ENCODE measurements around the gene CNTN4. TPM values are rescaled to one million over a fixed set of nuclear protein-coding genes. Genes with fewer than 3 reads are reported as not detected.

Gene CNTN4
- total and polyA plus RNA-seq, 5 experiments from 2014 or later, result not detected

DNA sequence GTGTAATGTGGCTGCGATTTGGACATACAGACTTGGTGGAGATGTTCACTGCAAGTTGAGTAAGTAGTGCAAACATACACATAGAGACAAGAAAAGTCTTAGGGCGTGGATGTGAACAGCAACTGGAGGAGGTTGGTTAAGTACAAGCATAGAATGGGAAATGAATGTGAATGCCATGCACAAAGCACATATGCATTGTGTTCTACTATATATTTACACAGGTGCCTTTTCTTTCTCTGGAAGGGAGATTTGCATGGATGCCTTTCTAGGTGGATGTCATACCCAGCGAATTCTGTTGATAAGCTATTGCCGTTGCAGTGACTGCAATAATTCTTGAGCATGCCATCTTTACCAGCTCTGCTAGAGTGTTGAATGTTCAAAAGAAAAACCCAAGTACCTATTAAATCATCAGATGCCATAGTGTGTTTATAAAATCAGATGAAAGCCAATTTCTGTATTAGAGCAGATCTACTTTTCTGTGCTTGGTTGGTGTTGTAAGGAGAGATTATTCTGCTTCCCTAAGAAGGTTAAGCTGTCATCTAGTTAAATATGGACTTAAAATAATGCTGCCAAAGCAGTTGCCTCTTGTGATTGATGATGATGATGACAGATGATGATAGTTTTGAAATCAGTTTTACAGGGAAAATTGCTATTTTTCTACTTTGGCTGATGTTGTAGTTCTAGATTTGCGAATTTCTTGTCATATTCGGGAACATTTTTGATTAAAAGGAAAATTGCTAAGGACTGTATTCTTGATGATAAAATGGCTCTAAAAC is 148.4 kb downstream of the CNTN4 start:
- no peak for ATAC-seq
- H3K4me3 Mint-ChIP-seq, result no peak overlapping the region
- DNase-seq, result no peak
- POLR2A ChIA-PET, result no interaction called here
- H3K27ac Mint-ChIP-seq, result no peak overlapping the region
- H3K9me3 Mint-ChIP-seq, result peaks cover 0 to 13% (median 0%) of the 10 kb centered on the region in 9 donors
- no peaks in the 10 kb centered on the region for H3K4me1 Mint-ChIP-seq
- no peaks in the 10 kb centered on the region for H3K36me3 Mint-ChIP-seq
- H3K27me3 Mint-ChIP-seq, result peaks cover 0 to 4% (median 0%) of the 10 kb centered on the region in 5 donors

DNA sequence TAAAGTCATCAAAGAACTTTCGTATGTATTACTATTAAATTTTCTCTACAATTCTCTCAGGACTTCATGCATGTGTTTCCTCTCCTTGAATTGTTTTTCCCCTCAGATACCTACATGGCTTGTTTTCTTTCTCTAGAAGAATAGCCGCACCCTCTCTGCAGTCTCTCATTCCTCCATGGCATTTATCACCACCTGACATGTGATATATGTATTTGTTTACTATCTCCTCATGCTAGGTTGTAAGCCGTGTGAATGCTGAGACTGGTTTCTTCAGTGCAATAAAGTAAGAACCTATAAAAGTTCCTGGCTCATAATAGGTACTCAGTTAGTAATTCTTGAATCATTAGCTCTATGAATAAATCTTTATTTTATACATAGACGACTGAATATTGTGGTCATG is 149.2 kb downstream of the CNTN4 start:
- Mint-ChIP-seq H3K27me3 (peaks cover 0 to 4% (median 0%) of the 10 kb centered on the region in 5 donors), H3K4me1 (no peaks in the 10 kb centered on the region), H3K27ac (no peak overlapping the region), H3K9me3 (peaks cover 0 to 10% (median 0%) of the 10 kb centered on the region in 9 donors), H3K36me3 (no peaks in the 10 kb centered on the region), H3K4me3 (no peak overlapping the region)
- no peak for DNase-seq
- ATAC-seq, result no peak
- POLR2A ChIA-PET, result no interaction called here

DNA sequence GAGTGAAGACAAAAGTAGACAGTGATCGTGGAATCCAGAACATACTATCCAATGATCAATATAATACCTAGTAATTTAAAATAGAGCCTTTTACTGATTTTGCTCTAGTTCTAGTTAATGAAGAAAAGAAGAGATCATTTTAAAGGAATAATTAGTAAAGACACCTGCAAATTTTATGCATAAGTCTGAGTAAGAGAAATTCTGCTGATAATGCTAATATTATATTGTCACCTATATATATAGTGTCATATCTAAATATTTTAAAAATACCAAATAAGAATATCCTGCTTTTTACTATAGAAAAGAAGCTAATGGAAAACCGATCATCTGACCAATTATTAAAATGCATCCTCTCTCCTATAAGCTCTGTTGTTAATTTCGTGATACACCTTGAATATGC is 152.1 kb downstream of the CNTN4 start:
- Mint-ChIP-seq H3K27ac (no peak overlapping the region), H3K36me3 (no peaks in the 10 kb centered on the region), H3K9me3 (peaks cover 0 to 10% (median 5%) of the 10 kb centered on the region in 9 donors), H3K27me3 (peaks cover 0 to 4% (median 0%) of the 10 kb centered on the region in 5 donors), H3K4me3 (no peak overlapping the region), H3K4me1 (no peaks in the 10 kb centered on the region)
- no peak for ATAC-seq
- DNase-seq, result no peak
- POLR2A ChIA-PET, result no interaction called here

DNA sequence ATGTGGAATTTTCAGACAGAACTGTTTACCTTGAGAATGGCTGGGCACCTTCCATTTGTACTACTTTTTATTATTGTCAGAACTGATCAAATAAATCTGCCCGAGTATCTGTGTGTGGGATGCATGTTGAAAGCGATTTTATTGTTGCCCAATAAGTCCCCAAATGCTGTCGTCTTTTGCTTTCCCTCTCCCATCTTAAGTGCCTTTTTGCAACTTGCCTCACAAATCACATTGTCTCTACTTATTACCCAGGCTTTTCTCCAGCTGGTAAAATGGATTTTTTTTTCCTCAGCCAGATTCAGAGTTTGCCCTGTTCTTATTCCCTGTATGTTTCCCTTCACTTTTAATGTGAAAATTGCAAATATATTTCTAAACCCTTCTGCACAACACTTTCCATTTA is 163.1 kb downstream of the CNTN4 start:
- no peak for DNase-seq
- no peak overlapping the region for H3K4me3 Mint-ChIP-seq
- no peaks in the 10 kb centered on the region for H3K36me3 Mint-ChIP-seq
- H3K27me3 Mint-ChIP-seq, result no peaks in the 10 kb centered on the region
- H3K9me3 Mint-ChIP-seq, result peaks cover 0 to 5% (median 2%) of the 10 kb centered on the region in 9 donors
- no peaks in the 10 kb centered on the region for H3K4me1 Mint-ChIP-seq
- POLR2A ChIA-PET, result no interaction called here
- no peak for ATAC-seq
- no peak overlapping the region for H3K27ac Mint-ChIP-seq

DNA sequence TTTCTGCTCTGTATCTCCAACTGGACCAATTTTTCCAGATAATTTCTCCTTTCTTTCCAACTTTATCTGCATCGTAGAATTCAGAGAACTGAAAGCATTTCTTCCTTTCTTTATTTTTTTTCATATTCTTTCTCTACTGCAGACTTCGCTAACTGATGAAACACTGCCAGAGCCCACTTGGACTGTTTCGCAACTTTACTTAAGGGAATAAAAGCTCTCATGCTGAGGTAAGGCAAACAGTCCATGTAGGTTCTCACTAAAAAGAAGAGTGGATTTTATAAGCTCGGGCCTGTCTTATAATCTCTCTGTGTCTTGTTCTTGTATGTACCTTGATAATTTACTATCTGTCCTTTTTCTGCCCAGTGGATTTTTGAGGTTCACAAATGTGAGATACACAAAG is 163.5 kb downstream of the CNTN4 start:
- POLR2A ChIA-PET, result no interaction called here
- H3K36me3 Mint-ChIP-seq, result no peaks in the 10 kb centered on the region

DNA sequence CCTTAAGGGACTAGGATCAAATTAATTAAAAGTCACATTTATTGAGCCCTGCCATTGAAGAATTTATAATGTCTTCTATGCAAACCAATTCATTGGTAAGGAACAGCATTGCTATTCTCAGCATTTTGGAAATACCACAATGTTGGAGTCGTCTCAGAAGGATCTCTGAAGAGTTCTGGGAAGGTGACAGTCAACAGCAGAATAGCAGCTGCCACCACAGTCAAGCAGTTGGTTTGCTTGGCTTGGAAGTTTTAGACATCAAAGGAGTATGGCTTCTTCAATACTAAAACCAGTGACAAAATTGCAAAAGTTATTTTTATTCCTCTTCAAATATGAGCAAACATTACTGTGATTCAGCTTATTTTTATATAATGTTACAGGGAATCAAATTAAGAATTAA is 167.9 kb downstream of the CNTN4 start:
- Mint-ChIP-seq H3K4me3 (no peak overlapping the region), H3K27ac (no peak overlapping the region), H3K4me1 (no peaks in the 10 kb centered on the region), H3K36me3 (no peaks in the 10 kb centered on the region), H3K27me3 (no peaks in the 10 kb centered on the region), H3K9me3 (peaks cover 0 to 3% (median 0%) of the 10 kb centered on the region in 9 donors)
- no peak for ATAC-seq
- POLR2A ChIA-PET, result no interaction called here
- DNase-seq, result no peak

More for the DNA sequence above, 163.5 kb downstream of the CNTN4 start:
- Mint-ChIP-seq H3K27me3 (no peaks in the 10 kb centered on the region), H3K27ac (no peak overlapping the region), H3K9me3 (peaks cover 0 to 5% (median 0%) of the 10 kb centered on the region in 9 donors), H3K4me3 (no peak overlapping the region), H3K4me1 (no peaks in the 10 kb centered on the region)
- no peak for DNase-seq
- no peak for ATAC-seq

DNA sequence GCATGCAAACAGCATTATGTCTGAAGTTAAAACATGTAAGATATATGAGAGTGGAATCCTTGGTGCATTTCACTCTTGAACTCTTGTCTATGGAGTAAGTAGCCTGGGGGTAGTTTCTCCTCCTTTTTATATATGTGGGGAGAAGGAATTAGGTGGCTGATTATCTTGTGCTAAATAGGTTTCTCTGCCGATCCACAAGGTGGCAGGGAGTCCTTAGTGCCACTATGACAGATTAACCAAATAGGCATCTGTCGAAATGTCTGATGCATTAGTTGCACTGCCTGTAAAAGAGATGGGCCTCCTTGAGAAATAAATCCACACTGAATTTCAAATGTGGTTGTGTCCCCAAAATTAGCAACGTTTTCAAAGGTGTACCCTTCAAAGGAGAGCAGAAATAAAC is 170.1 kb downstream of the CNTN4 start:
- ATAC-seq (no peak), DNase-seq (no peak)
- no peaks in the 10 kb centered on the region for H3K27me3 Mint-ChIP-seq
- no peaks in the 10 kb centered on the region for H3K4me1 Mint-ChIP-seq
- peaks cover 0 to 3% (median 0%) of the 10 kb centered on the region in 9 donors for H3K9me3 Mint-ChIP-seq
- H3K27ac Mint-ChIP-seq, result no peak overlapping the region
- no peak overlapping the region for H3K4me3 Mint-ChIP-seq
- H3K36me3 Mint-ChIP-seq, result no peaks in the 10 kb centered on the region
- POLR2A ChIA-PET, result no interaction called here

DNA sequence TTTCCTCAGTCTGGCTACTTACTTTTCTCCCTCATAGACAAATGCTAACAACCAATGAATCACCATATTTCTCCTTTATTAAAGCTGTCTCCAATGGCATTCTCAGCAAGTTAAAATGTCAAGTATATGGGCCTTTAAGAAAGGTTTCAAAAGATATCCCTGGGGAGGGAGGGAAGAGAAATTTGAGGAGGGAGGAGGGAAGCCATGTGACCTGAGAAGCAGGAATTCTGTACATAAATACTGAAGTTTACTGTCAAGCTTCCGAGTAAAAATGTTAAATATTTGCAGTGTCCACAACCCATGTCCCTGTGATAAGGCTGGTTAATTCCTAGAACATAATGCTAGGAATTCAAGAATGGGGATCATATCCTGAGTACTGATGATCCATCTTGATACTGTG is 175.9 kb downstream of the CNTN4 start:
- no peak overlapping the region for H3K27ac Mint-ChIP-seq
- no peak overlapping the region for H3K4me3 Mint-ChIP-seq
- ATAC-seq (no peak), DNase-seq (no peak)
- POLR2A ChIA-PET, result no interaction called here
- H3K27me3 Mint-ChIP-seq, result peaks cover 0 to 9% (median 0%) of the 10 kb centered on the region in 5 donors
- peaks cover 0 to 3% (median 0%) of the 10 kb centered on the region in 9 donors for H3K9me3 Mint-ChIP-seq
- no peaks in the 10 kb centered on the region for H3K36me3 Mint-ChIP-seq
- H3K4me1 Mint-ChIP-seq, result no peaks in the 10 kb centered on the region

DNA sequence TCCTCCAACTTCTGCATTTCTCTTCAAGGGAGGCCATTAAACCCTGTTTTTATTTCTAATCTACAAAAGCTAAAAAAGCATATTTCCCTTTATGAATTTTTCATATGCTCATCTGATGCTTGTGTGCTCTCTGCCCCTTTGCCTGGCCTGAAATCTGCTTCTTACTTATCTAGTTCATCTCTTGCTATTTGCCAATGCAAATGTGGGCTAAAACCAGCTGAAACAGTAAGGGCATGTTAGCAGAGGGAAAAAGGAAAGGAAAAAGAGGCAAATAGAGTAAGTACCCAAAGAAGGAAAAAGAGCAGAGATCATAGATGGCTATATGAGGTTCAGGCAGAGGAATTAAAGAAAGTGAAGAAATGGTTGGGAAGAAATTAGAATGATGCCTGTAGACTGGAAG is 185.2 kb downstream of the CNTN4 start:
- no peak for ATAC-seq
- Mint-ChIP-seq H3K27ac (no peak overlapping the region), H3K9me3 (peaks cover 0 to 5% (median 0%) of the 10 kb centered on the region in 9 donors), H3K4me1 (no peaks in the 10 kb centered on the region), H3K27me3 (no peaks in the 10 kb centered on the region), H3K36me3 (no peaks in the 10 kb centered on the region), H3K4me3 (no peak overlapping the region)
- POLR2A ChIA-PET, result no interaction called here
- DNase-seq, result no peak

DNA sequence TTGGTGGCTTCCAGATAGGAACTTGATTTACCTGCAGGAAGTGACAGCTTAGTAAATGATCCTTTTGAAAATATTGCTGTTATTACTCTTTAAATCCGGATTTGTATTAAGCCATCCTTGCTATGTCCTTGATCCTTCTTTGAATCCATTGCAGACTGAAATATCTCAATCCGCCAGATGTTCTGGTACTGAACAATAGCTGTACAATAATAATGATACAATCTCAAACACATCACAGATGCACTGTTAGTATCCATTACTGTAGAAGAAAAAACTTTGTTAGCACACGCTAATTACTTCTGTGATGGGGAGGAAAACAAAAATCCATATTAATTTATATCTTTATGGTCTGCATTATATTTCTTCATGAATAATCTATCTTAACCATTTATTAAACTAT is 202.3 kb downstream of the CNTN4 start:
- POLR2A ChIA-PET, result no interaction called here
- no peak for DNase-seq
- Mint-ChIP-seq H3K4me3 (no peak overlapping the region), H3K9me3 (peaks cover 0 to 18% (median 3%) of the 10 kb centered on the region in 9 donors), H3K27ac (no peak overlapping the region), H3K4me1 (no peaks in the 10 kb centered on the region), H3K36me3 (no peaks in the 10 kb centered on the region), H3K27me3 (no peaks in the 10 kb centered on the region)
- no peak for ATAC-seq

DNA sequence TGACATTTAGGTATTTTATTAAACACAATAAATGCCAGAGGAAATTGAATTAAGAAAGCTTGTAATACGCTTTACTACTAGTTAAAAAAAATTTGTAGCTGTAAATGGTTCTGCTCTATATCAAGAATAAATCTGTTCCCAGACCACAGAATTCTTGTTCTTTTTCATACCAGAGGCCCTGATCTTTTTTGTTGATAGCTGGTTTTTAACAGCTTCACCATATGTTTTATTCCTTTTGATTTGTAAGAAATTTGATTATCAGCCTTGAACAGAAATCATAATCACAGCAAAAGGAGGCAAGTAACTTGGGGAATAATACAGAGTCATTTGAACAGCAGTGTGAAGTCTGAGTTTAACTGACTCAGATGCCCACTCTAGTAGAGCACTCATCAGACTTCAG is 202.7 kb downstream of the CNTN4 start:
- no peak overlapping the region for H3K4me3 Mint-ChIP-seq
- no peak for DNase-seq
- H3K36me3 Mint-ChIP-seq, result no peaks in the 10 kb centered on the region
- no peak for ATAC-seq
- POLR2A ChIA-PET, result no interaction called here
- H3K9me3 Mint-ChIP-seq, result peaks cover 0 to 16% (median 2%) of the 10 kb centered on the region in 9 donors
- no peak overlapping the region for H3K27ac Mint-ChIP-seq
- H3K4me1 Mint-ChIP-seq, result no peaks in the 10 kb centered on the region
- no peaks in the 10 kb centered on the region for H3K27me3 Mint-ChIP-seq

DNA sequence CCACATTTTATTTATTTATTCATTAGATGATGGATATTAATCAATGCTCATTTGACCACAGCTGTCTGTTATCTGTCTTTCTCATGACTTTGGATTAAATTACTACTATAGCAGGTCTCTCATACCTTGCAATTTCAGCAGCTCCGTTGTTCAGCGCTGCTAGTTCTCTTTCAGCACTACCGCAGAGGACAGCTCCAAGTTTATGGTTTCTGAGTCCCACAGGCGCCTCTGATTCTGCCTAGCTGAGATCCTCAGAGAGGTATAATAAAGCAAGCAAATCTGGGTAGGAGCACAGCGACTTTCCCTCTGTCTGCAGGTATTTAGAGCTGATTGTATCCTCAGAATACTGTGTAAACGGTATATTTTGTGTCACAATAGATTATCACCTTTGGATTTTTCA is 204.9 kb downstream of the CNTN4 start:
- Mint-ChIP-seq H3K27me3 (no peaks in the 10 kb centered on the region), H3K4me3 (no peak overlapping the region), H3K4me1 (no peaks in the 10 kb centered on the region), H3K36me3 (no peaks in the 10 kb centered on the region), H3K27ac (no peak overlapping the region), H3K9me3 (peaks cover 0 to 12% (median 3%) of the 10 kb centered on the region in 9 donors)
- DNase-seq, result no peak
- POLR2A ChIA-PET, result no interaction called here
- ATAC-seq, result no peak

DNA sequence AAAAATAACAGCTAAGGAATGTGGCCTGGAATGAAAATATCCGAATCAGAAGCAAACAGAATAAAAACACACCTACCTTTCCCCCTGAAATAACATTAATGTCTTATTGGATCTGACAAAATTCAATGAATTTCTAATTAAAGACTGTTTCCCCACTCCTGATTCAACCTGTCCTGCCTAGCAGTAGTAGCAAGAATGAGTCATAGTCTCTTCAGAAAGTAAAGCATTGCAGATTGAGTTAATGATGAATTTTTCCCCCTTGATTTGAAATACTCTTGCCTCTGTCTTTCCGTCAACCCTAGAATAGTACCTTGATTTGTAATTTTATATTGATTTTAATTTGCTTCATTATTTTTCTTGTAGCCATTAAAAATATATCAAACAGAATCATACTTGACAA is 212.4 kb downstream of the CNTN4 start:
- no peak for ATAC-seq
- POLR2A ChIA-PET, result no interaction called here
- no peaks in the 10 kb centered on the region for H3K27me3 Mint-ChIP-seq

DNA sequence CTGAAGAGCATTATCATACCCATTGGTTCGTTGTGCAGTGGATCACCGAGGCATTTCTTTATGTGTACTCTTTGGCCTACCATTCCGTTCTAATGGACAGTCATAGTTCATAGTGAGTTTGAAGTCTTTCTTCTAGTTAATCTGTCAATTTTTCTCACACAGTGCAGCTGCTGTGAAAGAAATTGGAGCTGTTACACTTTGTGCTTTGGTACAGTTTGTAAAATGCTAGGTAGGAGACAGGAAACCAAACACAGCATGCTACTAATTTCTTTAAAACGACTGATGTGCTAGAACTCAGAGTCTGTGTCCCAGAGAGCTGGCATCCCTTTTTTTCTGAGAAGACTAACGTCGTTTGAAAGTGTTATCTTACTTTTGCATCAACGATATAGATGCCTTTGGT is 218.9 kb downstream of the CNTN4 start:
- Mint-ChIP-seq H3K4me3 (no peak overlapping the region), H3K27ac (no peak overlapping the region), H3K36me3 (no peaks in the 10 kb centered on the region), H3K27me3 (no peaks in the 10 kb centered on the region), H3K4me1 (no peaks in the 10 kb centered on the region), H3K9me3 (no peaks in the 10 kb centered on the region)
- DNase-seq (no peak), ATAC-seq (no peak)
- POLR2A ChIA-PET, result no interaction called here

More for the DNA sequence above, 212.4 kb downstream of the CNTN4 start:
- Mint-ChIP-seq H3K27ac (no peak overlapping the region), H3K4me1 (no peaks in the 10 kb centered on the region), H3K9me3 (peaks cover 0 to 5% (median 0%) of the 10 kb centered on the region in 9 donors), H3K4me3 (no peak overlapping the region), H3K36me3 (no peaks in the 10 kb centered on the region)
- no peak for DNase-seq

Data from naive thymus-derived CD8-positive, alpha-beta T cell (primary cell).